Right atrium auricular region (tissue), 2 donors: ENCODE results near the gene SMYD3. TPM values are rescaled to one million over a fixed set of nuclear protein-coding genes. Genes with fewer than 3 reads are reported as not detected.

Source experiments
- DNase-seq: peaks from one replicate; pipeline ENCODE4 v3.0.0-alpha.2; 2019; ENCODE audit warnings: low spot score
- H3K27ac ChIP-seq, 2 donors: fragments of 200-600 bp; sonication (generic); 1 replicate in 1 of 2; 2 replicates in 1 of 2; pipeline ENCODE4 v1.5.1; 2016 to 2019
- H3K27me3 ChIP-seq, 2 donors: fragments of 200-600 bp; sonication (generic); one replicate each; pipeline versions ENCODE4 v1.5.1 to v1.6.0; 2017 to 2019
- H3K36me3 ChIP-seq: fragments of 200-600 bp; sonication (generic); one replicate; pipeline ENCODE4 v1.5.1; 2016
- H3K4me1 ChIP-seq, 2 donors: fragments of 200-600 bp; sonication (generic); one replicate each; pipeline versions ENCODE4 v1.5.1 to v1.6.0; 2017 to 2019
- H3K4me3 ChIP-seq, 2 donors: fragments of 200-600 bp; sonication (generic); 1 replicate in 1 of 2; 2 replicates in 1 of 2; pipeline ENCODE4 v1.5.1; 2017 to 2019; ENCODE audit warnings: mild to moderate bottlenecking in 1 of 2, moderate library complexity in 1 of 2
- H3K9me3 ChIP-seq, 2 donors: fragments of 200-600 bp; sonication (generic); one replicate each; pipeline ENCODE4 v1.5.1; 2019
- total RNA-seq, 2 donors: library from RNA; depleted of rRNA; stranded (reverse); fragments of >200 nt; gene quantifications; one replicate each; pipeline ENCODE4 v1.1.0, GENCODE V29; 2016
- TF ChIP-seq, protein P1 (sequence below), 2 donors: fragments of 200-600 bp; sonication (generic); IDR thresholded peaks; one replicate each; pipeline ENCODE4 v1.5.1; 2019; ENCODE audit warnings: antibody characterized with exemption in 2 of 2

Gene SMYD3
- total RNA-seq, 2 donors from 2014 or later: 7.9 to 8.5 TPM

DNA sequence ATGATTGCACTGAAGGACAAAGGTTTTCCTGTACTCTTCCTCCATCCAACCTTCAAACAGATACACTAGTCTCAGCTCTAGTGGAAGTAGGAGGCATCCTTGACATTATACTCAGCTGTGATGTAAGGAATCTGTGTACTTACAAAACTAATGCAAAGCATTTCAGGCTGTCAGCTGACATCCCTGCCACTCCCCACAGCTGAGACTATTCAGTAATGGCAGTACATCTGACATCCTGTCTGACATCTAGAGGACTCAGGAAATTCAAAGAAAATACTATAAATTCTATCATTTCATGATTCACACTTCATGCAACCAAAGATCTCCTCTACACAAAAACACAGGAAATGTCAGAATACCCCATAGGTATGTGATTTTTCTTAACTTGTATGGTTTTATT lies 325.8 kb downstream of the SMYD3 start:
- H3K27me3 ChIP-seq: no peaks in the 10 kb centered on the region
- H3K36me3 ChIP-seq: no peaks in the 10 kb centered on the region
- no peaks in the 10 kb centered on the region for H3K4me1 ChIP-seq
- no peak overlapping the region for H3K4me3 ChIP-seq
- TF ChIP-seq, protein P1, sequence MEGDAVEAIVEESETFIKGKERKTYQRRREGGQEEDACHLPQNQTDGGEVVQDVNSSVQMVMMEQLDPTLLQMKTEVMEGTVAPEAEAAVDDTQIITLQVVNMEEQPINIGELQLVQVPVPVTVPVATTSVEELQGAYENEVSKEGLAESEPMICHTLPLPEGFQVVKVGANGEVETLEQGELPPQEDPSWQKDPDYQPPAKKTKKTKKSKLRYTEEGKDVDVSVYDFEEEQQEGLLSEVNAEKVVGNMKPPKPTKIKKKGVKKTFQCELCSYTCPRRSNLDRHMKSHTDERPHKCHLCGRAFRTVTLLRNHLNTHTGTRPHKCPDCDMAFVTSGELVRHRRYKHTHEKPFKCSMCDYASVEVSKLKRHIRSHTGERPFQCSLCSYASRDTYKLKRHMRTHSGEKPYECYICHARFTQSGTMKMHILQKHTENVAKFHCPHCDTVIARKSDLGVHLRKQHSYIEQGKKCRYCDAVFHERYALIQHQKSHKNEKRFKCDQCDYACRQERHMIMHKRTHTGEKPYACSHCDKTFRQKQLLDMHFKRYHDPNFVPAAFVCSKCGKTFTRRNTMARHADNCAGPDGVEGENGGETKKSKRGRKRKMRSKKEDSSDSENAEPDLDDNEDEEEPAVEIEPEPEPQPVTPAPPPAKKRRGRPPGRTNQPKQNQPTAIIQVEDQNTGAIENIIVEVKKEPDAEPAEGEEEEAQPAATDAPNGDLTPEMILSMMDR (IDR thresholded peaks at IDR 0.05): no peak
- H3K9me3 ChIP-seq: no peaks in the 10 kb centered on the region
- no peak overlapping the region for H3K27ac ChIP-seq
- no peak for DNase-seq

DNA sequence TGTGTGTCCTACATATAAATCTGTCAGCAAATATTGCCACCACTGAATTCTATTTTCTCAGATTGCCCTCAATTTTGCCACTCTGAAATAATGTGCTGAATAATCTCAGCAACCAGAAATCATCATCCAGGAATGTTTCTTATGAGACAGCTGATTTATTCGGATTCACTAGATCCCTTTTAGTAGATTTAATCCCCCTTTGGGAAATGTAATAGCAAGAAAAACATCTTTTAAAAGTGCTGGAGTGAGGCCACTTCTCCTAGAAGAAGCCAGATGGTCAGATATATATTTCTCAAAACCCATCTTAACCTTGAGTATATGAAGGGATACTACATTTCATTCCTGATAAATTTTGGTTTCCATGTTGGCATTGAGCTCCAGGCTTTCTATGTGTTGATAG lies 327.7 kb downstream of the SMYD3 start:
- DNase-seq: no peak

DNA sequence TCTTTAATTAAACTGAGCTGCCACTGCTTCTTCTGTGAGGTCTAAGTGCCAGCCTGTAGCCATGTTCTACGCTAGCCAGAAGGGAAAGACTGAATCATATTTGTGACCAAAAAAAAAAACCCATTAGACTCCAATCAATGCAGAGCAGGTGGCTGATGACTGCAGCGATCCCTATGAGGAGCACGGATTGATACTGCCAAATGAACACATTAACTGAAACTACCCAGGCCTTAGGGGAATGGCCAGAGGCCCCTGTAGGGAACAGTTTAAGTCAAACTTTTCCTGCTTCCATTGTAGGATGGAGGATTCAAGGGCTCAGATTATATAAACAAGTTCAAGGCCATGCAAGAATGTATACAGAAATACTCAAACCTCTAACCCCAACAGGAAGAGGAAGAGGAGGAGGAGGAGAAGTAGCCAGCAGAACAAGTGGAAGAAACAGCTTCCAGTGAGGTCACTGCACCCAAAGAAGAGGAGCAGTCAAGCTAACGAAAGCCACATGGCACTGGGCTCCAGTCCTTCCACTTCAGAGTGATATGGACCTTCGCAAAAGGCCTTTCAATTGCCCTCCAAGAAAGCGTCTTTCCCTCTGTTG lies 328.3 kb downstream of the SMYD3 start:
- TF ChIP-seq, protein P1 (IDR thresholded peaks at IDR 0.05): no peak
- Histone ChIP-seq H3K36me3 (no peaks in the 10 kb centered on the region), H3K27ac (no peak overlapping the region), H3K27me3 (no peaks in the 10 kb centered on the region), H3K4me3 (no peak overlapping the region), H3K4me1 (no peaks in the 10 kb centered on the region), H3K9me3 (no peaks in the 10 kb centered on the region)
- DNase-seq: no peak

More for the DNA sequence above, 327.7 kb downstream of the SMYD3 start:
- Histone ChIP-seq H3K27me3 (no peaks in the 10 kb centered on the region), H3K27ac (no peak overlapping the region), H3K4me3 (no peak overlapping the region), H3K4me1 (no peaks in the 10 kb centered on the region), H3K36me3 (no peaks in the 10 kb centered on the region), H3K9me3 (no peaks in the 10 kb centered on the region)
- TF ChIP-seq, protein P1 (IDR thresholded peaks at IDR 0.05): no peak

DNA sequence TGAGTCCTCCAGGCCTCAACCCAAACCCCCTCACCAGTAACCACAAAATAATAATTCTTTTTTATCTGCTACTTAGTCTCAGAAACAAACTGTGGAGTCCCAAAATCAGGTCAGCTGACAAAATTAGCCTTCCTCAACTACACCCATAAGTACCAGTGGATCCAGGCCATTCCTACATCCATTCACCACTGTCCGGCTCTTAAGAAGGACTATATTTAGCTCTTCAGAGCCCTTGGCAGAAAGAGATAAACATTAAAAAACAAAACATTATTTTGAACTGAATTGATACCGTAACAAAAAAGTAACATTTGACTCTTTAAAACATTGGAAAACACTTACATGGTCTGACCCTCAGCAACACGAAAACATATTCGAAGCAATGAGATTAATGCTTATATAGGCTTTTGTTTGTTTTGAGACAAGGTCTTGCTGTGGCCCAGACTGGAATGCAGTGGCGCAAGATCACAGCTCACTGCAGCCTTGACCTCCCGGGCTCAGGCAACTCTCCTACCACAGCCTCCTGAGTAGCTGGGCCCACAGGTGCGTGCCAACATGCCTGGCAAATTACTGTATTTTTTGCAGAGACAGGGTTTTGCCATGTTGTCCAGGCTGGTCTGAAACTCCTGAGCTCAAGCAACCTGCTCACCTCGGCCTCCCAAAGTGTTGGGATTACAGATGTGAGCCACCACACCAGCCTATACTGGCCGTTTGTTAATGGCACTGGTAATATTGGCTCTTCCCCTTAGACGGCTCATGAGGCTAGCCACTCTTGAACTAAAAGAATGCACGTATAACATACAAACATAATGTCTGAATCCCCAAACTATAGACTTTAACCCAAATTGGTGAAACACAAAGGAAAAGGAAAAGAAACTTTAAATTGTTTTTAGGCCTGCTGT lies 330.7 kb downstream of the SMYD3 start:
- DNase-seq: no peak
- TF ChIP-seq, protein P1 (IDR thresholded peaks at IDR 0.05): no peak
- H3K27ac ChIP-seq: no peak overlapping the region

DNA sequence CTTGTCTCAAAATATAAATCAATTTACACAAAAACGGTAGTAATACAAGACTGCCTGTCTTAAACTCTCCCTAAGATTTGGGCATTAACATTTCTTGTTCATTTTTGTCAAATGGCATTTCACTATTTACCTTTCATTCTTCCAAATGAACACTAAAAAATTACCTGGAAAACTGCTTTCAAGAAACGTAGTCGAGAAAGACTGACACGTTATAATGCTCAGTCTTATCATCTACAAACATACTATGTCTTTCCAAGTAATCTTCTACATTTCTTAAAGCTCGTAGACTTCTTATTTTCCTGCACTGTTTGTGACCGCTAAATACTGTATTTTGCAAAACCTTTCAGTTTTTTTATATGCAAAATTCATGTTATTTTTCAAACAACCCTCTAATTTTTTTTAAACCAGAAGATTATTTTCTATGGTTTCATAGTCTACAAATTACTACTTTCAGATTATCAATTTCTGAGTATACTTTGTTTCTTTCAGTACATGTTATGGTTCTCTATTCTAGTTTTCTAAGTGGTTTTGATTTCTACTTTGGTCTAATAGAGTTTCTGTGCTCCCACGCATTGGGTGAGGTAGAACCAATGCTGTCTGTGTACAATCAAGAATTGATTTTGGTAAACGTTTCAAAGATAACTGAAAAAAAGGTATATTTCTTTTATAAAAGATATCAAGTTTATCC lies 336.4 kb downstream of the SMYD3 start:
- no peak overlapping the region for H3K4me3 ChIP-seq
- H3K27ac ChIP-seq: no peak overlapping the region
- no peaks in the 10 kb centered on the region for H3K9me3 ChIP-seq
- TF ChIP-seq, protein P1 (IDR thresholded peaks at IDR 0.05): no peak
- H3K36me3 ChIP-seq: no peaks in the 10 kb centered on the region
- no peaks in the 10 kb centered on the region for H3K27me3 ChIP-seq
- no peaks in the 10 kb centered on the region for H3K4me1 ChIP-seq
- DNase-seq: no peak

More for the DNA sequence above, 330.7 kb downstream of the SMYD3 start:
- H3K4me1 ChIP-seq: no peaks in the 10 kb centered on the region
- H3K4me3 ChIP-seq: no peak overlapping the region
- H3K36me3 ChIP-seq: no peaks in the 10 kb centered on the region
- H3K27me3 ChIP-seq: no peaks in the 10 kb centered on the region
- H3K9me3 ChIP-seq: no peaks in the 10 kb centered on the region
